RWPE1 (cell line): ENCODE data around the gene HMGCS2.
"Not testable (repeated sequence)": the region's sequence is repeated elsewhere in the genome, so short reads cannot be mapped to it uniquely, and the experiment has no call there.

Experiments used
- CTCF ChIA-PET: fragments of 350-600 bp; sonication (Branson Sonifier 250); formaldehyde crosslinking; extraction: SDS; loops from one replicate; lab custom pipeline; 2021; lab: Yijun Ruan, JAX
- POLR2A ChIA-PET: fragments of 400-600 bp; formaldehyde crosslinking; extraction: SDS; loops from one replicate; lab custom pipeline; 2020; ENCODE audit warnings: antibody characterized with exemption; ENCODE audit not compliant: low non-redundant PET; lab: Yijun Ruan, JAX
- DNase-seq: peaks from one replicate; pipeline ENCODE4 v3.0.0; 2012; ENCODE audit warnings: low spot score
- H3K27ac ChIP-seq: fragments of 450-650 bp; 2 replicates; pipeline ENCODE4 v1.5.1; 2017
- CTCF ChIP-seq: fragments of 450-650 bp; conservative IDR thresholded peaks from 2 replicates; pipeline ENCODE4 v1.5.1; 2017; ENCODE audit warnings: low read depth, mild to moderate bottlenecking

The HMGCS2 gene

GRCh38 chr1:119713749-119714456 lies 54.8 kb downstream of the HMGCS2 start:
- no peak for TF ChIP-seq CTCF
- ChIA-PET CTCF (interaction anchor here (0.6 kb wide), 1 partner anchor 1442 kb away, joined by 3 read pairs; no protein-coding TSS in a partner anchor), POLR2A (no interaction called here)
- peak overlapping the region; percentile 93 for H3K27ac ChIP-seq
- DNase-seq = no peak

GRCh38 chr1:119713039-119713748 lies 55.5 kb downstream of the HMGCS2 start:
- ChIA-PET CTCF (interaction anchor here (0.5 kb wide), 1 partner anchor 201 kb away, joined by 3 read pairs; no protein-coding TSS in a partner anchor), POLR2A (no interaction called here)
- H3K27ac ChIP-seq = peak overlapping the region; percentile 93
- DNase-seq = no peak
- TF ChIP-seq CTCF = no peak

- ChIA-PET CTCF (interaction anchor here (0.5 to 1.1 kb wide), 4 partner anchors 25 to 200 kb away, joined by 3 to 5 read pairs (median 4); no protein-coding TSS in a partner anchor), POLR2A (interaction anchor here (1.1 kb wide), 1 partner anchor 17 kb away, joined by 3 read pairs; no protein-coding TSS in a partner anchor)
- peak; percentile 87 for DNase-seq
- H3K27ac ChIP-seq = peak overlapping the region; percentile 93
- TF ChIP-seq CTCF = no peak
Measured at GRCh38 chr1:119712342-119713038, 56.2 kb downstream of the HMGCS2 start.

GRCh38 chr1:119711804-119712341 lies 56.8 kb downstream of the HMGCS2 start, which contains the start of gene PHGDH:
Gene PHGDH, plus strand, starts transcription at chr1:119711934. Its CDS starts 89 bp downstream, at chr1:119712023.
- peak; percentile 97 for DNase-seq
- ChIA-PET POLR2A (interaction anchor here (0.6 to 1.1 kb wide), 2 partner anchors 16 to 66 kb away, joined by 3 read pairs; no protein-coding TSS in a partner anchor), CTCF (interaction anchor here (0.5 to 1.1 kb wide), 4 partner anchors 25 to 98 kb away, joined by 3 to 5 read pairs (median 4); no protein-coding TSS in a partner anchor)
- TF ChIP-seq CTCF = no peak
- peak within 1 kb of the TSS; percentile 93 for H3K27ac ChIP-seq

- not testable (repeated sequence) for DNase-seq
- CTCF ChIA-PET = interaction anchor here (0.9 to 1.1 kb wide), 3 partner anchors 24 to 97 kb away, joined by 4 to 5 read pairs (median 5); no protein-coding TSS in a partner anchor
- POLR2A ChIA-PET = interaction anchor here (0.6 to 1.1 kb wide), 2 partner anchors 16 to 66 kb away, joined by 3 read pairs; no protein-coding TSS in a partner anchor
- peak overlapping the region; percentile 93 for H3K27ac ChIP-seq
Measured at GRCh38 chr1:119711356-119711803, 57.3 kb downstream of the HMGCS2 start.

- POLR2A ChIA-PET, H3K27ac ChIP-seq, CTCF ChIA-PET, DNase-seq: not testable (repeated sequence)
Measured at GRCh38 chr1:119706599-119706998, 62.1 kb downstream of the HMGCS2 start.
